ENCODE measurements around the gene C1QTNF5.

Gene C1QTNF5

GRCh38 chr11:119295178-119295577 is 45.5 kb downstream of the C1QTNF5 start:
- peaks cover 0 to 13% (median 11%) of the 10 kb centered on the region in 11 experiments; a peak in 18 of 22 replicates for H3K9me3 ChIP-seq (replicated peaks in 1 of 11)
- no peak overlapping the region for H3K9ac ChIP-seq
- H3K27ac ChIP-seq = no peak overlapping the region
- H3K4me1 ChIP-seq = no peaks in the 10 kb centered on the region
- H3K4me3 ChIP-seq = no peak overlapping the region
- H3K27me3 ChIP-seq = no peaks in the 10 kb centered on the region
- H3K36me3 ChIP-seq = peaks cover 76 to 100% (median 85%) of the 10 kb centered on the region in 11 experiments
- H3K4me2 ChIP-seq = no peak overlapping the region
- TF ChIP-seq Cebpa-rat (IDR thresholded peaks at IDR 0.05) = no peak
- peaks cover 0 to 82% (median 0%) of the 10 kb centered on the region in 11 experiments; a peak in 7 of 22 replicates for H4K20me1 ChIP-seq

DNA sequence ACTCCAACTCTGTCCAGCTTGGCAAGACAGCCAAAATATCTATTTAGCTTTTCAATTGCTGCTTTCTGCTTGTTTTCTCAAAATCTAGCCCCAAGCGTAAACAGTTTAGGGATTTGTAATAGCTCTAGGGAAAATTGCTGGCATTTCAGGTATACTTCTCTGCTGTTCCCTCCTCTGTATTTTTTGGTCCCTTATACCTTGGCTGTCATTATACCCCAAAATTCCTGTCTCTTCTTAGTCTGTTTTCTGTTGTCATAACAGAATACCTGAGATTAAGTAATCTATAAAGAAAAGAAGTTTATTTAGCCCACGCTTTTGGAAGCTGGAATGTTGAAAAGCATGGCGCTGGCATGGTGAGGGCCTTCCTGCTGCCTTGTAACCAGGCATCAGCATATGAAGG is 47.2 kb downstream of the C1QTNF5 start:
- Histone ChIP-seq H3K4me2 (no peak overlapping the region), H4K20me1 (peaks cover 0 to 78% (median 0%) of the 10 kb centered on the region in 11 experiments; a peak in 7 of 22 replicates), H3K27me3 (no peaks in the 10 kb centered on the region), H3K9me3 (replicated peaks in 1 of 11) (peaks cover 0 to 20% (median 19%) of the 10 kb centered on the region in 11 experiments; a peak in 18 of 22 replicates), H3K4me3 (no peak overlapping the region), H3K36me3 (peaks cover 76 to 100% (median 85%) of the 10 kb centered on the region in 11 experiments), H3K9ac (no peak overlapping the region), H3K27ac (no peak overlapping the region), H3K4me1 (no peaks in the 10 kb centered on the region)
- no peak for TF ChIP-seq Cebpa-rat (IDR thresholded peaks at IDR 0.05)

DNA sequence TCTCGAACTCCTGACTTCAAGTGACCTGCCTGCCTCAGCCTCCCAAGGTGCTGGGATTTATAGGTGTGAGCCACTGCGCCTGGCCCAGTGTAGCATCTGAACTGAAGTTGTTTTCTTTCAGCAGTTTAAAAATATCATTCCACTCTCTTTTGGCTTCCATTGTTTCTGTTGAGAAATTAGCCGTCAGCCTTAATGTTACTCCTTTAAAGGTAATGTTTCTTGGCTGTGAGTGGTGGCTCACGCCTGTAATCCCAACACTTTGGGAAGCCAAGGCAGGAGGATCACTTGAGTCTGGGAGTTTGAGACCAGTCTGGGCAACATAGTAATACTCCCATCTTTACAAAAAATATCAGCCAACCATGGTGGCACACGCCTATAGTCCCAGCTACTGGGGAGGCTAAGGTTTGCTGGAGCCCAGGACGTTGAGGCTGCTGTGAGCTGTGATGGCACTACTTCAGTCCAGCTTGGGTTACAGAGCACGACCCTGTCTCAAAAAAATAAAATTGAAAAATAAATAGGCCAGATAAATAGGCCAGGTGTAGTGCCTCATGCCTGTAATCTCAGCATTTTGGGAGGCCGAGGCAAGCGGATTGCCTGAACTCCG is 49.7 kb downstream of the C1QTNF5 start:
- H3K4me2 ChIP-seq = no peak overlapping the region
- H3K27me3 ChIP-seq = no peaks in the 10 kb centered on the region
- H4K20me1 ChIP-seq = peaks cover 0 to 84% (median 0%) of the 10 kb centered on the region in 11 experiments; a peak in 7 of 22 replicates
- H3K9me3 ChIP-seq (replicated peaks in 1 of 11) = peaks cover 0 to 20% (median 19%) of the 10 kb centered on the region in 11 experiments; a peak in 18 of 22 replicates
- H3K36me3 ChIP-seq = peaks cover 76 to 100% (median 85%) of the 10 kb centered on the region in 11 experiments
- no peak overlapping the region for H3K27ac ChIP-seq
- no peak for TF ChIP-seq Cebpa-rat (IDR thresholded peaks at IDR 0.05)
- no peak overlapping the region for H3K4me3 ChIP-seq
- no peak overlapping the region for H3K9ac ChIP-seq
- no peaks in the 10 kb centered on the region for H3K4me1 ChIP-seq

Measured in BLaER1 treated with 17β-estradiol and CSF1 and Interleukin-3, amounts not matched to agents 10 nM and 100 nM (cell line).